HG02943 (cell line): ENCODE results near the gene TBXAS1.

ENCODE experiments used
- ATAC-seq: cut with Tn5 transposase; IDR thresholded peaks from one replicate; pipeline ENCODE4 v1.9.1; 2021; ENCODE audit warnings: mild to moderate bottlenecking, low read depth, moderate library complexity; ENCODE audit not compliant: unreplicated experiment

The TBXAS1 gene

DNA sequence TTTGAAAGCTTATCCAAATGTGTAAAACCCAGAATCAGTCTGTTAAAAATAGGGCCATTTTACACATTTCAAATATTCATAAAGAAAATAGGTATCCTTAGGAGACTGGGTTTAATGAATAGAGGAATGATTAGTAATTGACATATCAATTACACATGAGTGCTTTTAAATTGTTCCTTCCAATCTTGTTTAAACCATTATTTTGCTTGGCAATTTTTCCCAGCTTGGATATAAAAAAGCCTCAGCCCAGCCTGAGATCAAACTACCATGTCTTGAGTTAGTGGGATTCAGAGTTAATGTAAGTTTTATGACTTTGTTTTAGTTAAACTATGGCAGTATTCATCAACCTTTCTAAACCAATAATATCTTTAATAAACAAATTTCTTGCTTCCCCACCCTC, 205.4 kb downstream of the TBXAS1 start:
- ATAC-seq = no peak

GRCh38 chr7:140035400-140036223, 206.5 kb downstream of the TBXAS1 start:
- ATAC-seq = no peak

DNA sequence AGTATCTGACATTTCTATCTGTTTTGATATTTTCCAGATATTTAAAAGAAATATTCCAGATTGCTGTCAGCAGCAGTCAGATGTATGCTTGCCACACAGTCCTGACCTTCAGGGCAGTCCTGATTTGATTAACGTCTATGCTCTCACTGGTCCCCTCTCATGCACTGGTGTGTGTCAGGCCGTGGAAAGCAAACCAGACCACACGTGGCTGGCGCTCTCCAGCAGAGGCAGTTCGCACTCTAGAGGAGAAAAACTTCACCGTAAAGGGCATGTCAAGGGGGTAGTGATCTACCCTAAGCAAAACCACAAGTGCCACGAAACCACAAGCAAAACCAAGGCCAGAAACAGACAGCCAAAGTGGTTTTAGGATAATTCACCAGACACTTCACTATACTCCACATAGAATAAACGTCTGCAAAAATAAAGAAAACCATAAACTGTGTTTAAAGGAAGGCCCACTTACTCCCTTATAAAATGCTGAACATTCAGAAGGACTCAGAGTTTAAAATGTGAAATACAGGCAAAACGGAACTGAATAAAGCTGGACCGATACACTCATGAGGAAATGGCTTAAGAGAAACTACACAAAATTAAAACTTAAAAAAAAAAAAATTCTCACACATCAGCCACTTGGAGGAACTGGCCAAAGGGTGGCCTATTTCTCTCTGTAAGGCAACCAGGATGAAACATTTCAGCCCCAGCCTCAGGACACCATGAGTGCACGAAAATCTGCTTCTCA, 207.3 kb downstream of the TBXAS1 start:
- ATAC-seq = no peak

DNA sequence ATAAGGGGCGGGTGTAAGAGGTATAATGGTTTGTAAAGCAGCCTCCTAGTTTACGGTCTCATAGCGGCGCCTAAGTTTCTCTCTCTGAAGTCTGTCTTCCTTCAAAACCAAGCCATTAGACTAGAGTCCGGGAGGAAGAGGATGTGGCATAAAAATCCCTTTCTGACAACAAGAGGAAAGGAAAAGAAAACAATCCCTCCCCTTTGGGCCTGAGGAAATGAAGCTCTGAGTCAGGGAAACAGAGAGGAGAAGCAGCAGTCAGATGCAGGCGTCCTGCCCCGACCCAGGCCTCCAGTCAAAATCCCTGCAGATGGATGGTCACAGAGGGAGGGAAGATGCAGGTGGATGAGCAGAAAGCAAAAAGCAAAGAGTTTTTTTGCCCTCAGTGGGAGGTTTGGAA, 210.0 kb downstream of the TBXAS1 start:
- no peak for ATAC-seq

- ATAC-seq = no peak
Measured at GRCh38 chr7:140039896-140040295, 210.8 kb downstream of the TBXAS1 start.

DNA sequence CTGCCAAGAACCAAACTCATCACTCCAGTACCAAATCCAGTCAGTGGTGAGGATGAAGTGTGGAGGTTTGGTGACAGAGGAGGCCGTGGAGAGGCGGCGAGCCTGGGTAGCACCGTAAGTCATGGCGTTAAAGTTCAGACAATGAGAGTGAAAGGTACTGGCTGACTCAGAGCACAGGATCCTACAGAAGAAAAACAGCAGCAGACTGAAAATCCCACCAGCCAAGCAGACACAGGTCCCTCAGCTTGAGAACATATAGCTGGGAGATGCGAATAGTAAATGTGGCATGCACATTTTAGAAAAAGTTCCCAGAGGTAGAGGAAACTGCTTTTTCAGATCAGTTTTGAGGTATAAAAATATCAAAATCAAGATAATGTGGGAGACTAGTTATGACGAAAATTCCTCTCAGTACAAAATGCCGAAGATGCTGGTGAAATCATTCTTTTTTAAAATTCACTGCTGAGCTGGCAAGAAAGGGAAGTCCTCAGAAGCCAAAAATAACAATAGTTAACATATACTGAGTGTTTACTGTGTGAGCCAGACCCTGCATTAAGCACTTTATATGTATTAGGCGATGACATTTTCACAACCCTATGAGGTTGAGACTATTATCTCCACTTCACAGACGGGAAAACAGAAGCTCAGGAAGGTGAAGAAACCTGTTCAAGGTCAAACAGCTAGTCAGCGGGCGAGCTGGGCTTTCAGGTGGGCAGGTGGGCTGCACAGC, 212.8 kb downstream of the TBXAS1 start:
- ATAC-seq = no peak

DNA sequence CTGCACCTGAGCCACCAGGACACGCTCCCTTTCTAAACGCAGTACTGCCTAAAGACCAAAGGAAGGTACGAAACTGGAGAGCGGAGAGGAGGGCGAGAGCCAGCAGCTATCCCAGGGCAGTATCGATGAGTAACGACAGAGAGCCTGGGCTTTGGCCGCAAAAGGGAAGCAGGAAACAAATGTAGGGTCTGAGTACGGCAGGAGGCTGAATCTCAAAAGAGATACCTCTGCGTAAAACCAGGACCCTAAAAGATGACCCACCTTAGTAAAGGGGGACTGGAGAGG, 213.3 kb downstream of the TBXAS1 start:
- no peak for ATAC-seq

DNA sequence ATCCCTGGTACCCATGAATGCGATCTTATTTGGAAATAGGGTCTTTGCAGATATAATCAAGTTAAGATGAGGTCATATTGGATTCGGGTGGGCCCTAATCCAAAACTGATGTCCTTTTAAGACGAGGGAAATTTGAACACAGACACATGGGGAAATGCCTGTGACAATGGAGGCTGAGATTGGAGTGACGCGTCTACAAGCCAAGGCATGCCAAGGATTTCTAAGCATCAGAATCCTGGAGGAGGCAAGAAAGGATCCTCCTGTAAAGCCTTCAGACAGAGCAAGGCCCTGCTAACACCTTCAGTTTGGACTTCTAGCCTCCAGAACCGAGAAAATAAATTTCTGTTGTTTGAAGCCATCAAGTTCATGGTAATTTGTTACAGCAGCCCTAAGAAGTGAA, 215.2 kb downstream of the TBXAS1 start:
- ATAC-seq = no peak

DNA sequence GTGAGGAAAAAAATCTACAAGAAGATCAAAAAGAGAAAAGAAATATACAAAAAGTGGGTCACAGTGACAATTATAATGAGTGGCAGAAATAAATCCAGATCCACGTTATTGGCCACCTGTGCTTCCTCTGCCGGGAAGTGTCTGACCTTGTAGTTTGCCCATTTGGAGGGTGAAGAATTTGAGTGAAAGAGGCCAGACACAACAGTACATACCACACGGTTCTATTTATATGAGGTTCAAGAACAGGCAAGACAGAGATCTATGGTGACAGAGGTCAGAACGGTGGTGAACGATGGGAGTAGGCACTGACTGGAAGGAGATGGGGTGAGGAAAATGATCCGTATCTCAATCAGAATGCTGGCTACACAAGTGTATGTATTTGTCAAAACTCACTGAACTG, 216.6 kb downstream of the TBXAS1 start:
- no peak for ATAC-seq

DNA sequence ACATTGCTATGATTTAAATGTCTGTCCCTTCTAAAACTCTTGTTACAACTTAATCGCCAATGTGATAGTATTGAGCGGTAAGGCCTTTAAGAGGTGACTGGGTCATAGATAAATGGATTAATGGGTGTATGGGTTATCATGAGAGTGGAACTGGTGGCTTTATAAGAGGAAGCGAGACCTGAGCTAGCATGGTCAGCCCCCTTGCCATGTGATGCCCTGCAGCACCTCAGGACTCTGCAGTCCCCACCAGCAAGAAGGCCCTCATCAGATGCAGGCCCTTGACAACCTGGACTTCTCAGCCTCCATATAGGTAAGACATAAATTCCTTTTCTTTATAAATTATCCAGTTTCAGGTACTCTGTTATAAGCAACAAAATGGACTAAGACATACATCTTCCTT, 218.1 kb downstream of the TBXAS1 start:
- no peak for ATAC-seq

DNA sequence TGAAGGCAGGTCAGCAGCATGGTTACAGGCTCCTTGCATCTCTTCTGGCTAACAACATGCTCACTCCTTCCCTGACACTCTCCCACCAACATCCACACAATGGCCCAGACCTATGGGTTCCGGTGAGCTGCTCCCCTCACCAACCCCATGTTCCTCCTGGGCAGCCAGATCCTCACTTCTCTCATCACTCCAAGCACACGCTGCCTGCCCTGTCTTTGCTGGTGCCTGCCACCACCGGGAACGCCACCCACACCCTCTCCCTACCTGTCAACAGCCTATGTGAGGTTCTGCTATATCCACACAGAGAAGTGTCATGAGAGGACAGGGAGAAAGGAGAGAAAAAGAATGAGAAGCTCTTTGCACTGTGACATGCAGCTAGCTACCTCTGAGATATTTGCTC, 219.1 kb downstream of the TBXAS1 start:
- ATAC-seq = no peak

- no peak for ATAC-seq
Measured at GRCh38 chr7:140048989-140049338, 219.9 kb downstream of the TBXAS1 start.

DNA sequence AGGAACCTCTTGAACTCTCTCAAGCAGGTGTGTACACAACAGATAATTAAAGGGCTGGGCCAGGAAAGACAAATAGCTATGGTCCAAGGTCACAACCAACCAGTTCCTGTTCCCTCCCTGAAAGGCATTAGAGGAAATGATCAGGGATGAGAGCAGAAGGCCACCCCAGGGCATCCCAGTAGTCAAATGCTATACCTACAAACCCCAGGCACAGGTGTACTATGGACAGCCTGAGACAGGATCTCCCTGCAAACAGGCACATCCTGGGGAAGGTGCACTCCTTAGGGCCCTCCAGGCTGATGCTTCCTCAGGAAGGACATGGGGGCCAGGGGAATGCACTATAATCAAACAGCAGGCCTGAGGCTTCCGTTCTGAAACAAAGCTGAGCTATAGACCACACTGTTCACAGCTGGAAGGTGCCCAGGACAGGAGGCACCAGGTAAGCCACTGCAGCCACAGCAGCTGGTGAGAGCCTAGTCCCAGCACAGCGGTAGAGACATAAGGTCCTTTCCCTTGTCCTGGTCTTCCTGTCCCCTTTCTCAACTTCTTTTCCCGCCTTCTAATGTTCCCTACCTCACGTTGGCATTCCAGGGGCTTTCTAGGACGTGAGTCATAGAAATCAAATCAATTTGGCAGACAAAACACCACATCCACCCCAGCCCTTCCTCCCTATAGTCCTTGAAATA, 220.4 kb downstream of the TBXAS1 start:
- no peak for ATAC-seq

GRCh38 chr7:140050100-140050499, 221.0 kb downstream of the TBXAS1 start:
- no peak for ATAC-seq

DNA sequence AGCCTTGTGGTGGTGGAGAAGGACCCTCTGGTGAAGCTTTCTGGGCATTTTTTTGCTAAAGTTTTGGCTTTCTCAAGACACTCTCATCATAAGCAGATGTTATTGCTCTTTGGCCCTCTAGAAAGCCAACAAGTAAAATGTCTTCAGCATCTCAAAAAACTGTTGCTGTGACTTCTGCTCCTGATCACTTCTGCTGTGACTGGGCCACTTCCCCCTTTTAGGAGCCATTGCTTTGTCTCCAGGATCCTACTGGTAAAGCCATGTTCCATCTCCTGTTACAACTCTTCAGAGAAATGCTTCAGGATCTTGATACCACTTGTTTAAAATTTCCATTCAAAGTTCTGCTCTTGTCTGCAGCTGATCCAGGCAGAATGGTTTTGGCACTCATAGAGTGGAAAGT, 222.8 kb downstream of the TBXAS1 start:
- ATAC-seq = no peak

DNA sequence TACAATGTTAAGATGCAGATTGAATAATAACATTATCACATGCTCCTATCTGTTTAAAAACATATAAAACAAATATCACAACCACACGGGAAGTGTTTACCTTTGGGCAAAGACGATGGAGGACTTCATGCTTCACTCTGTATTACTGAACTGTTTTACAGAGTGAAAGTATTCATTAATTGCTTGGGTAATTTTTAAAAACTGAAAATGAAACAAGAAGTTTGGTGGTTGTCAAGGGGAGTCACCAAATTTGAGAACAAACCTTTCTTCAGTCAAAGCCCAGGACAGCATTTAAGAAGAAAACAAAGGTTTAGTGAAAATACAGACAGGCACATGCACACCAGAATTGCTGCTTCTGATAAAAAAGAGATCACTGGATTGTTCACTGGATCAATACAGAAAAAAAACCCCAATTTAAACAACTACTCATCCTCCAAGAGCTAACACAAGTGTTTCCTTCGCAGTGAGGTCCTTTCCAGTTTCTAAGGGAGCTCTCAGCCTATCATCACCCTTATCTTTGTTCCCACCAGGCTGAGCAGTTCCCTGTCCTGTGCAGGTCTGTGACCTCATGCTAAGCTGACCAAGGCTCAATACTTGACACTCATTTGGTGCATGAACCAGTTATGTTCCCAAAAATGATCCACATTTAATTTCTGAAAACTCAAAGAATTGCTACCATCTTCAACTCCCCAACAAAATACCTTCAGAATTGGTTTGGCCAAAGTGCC, 224.9 kb downstream of the TBXAS1 start:
- ATAC-seq = peak; percentile 83

DNA sequence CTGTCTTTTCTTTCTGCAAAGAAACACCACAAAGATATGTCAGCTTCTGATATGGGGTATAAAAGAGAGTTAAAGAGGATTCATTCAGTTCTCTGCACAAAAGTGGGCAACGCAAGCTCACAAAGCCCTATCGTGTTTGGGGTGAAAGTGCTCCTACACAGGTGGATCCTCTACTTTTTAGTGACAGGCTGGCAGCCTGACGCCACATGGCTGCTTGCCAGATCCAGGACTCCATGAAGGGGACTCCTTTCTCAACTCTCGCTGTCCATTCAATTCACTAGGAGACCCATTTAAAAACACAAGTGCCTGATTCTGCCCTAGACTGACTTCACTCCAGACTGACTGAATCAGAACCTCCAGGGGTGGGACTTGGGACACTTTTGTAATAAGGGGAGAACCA, 225.7 kb downstream of the TBXAS1 start:
- ATAC-seq = no peak

GRCh38 chr7:140055833-140056232, 226.8 kb downstream of the TBXAS1 start:
- no peak for ATAC-seq

GRCh38 chr7:140056431-140057142, 227.5 kb downstream of the TBXAS1 start:
- ATAC-seq = no peak

DNA sequence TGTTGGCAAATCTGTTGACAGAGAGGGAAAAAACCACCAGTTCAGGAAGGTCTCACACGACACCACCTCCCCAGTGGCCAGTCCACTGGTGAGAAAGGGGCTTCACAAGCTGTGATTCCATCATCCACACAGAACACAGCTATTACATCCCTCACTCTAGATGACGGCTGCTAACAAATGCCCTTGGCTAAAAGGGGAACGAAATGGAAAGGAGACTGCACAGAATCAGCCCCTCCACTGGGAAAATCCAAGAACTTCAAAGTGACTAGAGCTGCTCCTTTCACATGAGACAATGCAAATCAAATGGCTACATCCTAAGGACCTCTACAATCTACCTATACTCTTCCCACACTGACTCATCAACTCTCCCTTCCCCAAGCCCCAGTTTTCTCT, 228.1 kb downstream of the TBXAS1 start:
- ATAC-seq = no peak
